Esophagus squamous epithelium (tissue), 4 donors: Measurements from ENCODE around the gene ITGA6.

Experiments
- POLR2A ChIP-seq, 4 donors: fragments of 450-650 bp; IDR thresholded peaks; one replicate each; pipeline ENCODE4 v1.6.1; 2017; ENCODE audit warnings: antibody characterized with exemption in 4 of 4, mild to moderate bottlenecking in 4 of 4, moderate library complexity in 3 of 4
- TF ChIP-seq, protein P1 (sequence below), 6 experiments: fragments of 450-650 bp in 4 of 6; fragments of 200-600 bp in 2 of 6; sonication (generic) in 2 of 6; IDR thresholded peaks; one replicate each; pipeline ENCODE4 v1.5.1; 2016 to 2019; ENCODE audit warnings: antibody characterized with exemption in 6 of 6, mild to moderate bottlenecking in 4 of 6, moderate library complexity in 4 of 6

- TF ChIP-seq, protein P1, sequence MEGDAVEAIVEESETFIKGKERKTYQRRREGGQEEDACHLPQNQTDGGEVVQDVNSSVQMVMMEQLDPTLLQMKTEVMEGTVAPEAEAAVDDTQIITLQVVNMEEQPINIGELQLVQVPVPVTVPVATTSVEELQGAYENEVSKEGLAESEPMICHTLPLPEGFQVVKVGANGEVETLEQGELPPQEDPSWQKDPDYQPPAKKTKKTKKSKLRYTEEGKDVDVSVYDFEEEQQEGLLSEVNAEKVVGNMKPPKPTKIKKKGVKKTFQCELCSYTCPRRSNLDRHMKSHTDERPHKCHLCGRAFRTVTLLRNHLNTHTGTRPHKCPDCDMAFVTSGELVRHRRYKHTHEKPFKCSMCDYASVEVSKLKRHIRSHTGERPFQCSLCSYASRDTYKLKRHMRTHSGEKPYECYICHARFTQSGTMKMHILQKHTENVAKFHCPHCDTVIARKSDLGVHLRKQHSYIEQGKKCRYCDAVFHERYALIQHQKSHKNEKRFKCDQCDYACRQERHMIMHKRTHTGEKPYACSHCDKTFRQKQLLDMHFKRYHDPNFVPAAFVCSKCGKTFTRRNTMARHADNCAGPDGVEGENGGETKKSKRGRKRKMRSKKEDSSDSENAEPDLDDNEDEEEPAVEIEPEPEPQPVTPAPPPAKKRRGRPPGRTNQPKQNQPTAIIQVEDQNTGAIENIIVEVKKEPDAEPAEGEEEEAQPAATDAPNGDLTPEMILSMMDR (IDR thresholded peaks at IDR 0.05): no peak
- no peak for TF ChIP-seq POLR2A (IDR thresholded peaks at IDR 0.05)
These were observed 10.8 kb upstream of the ITGA6 start for GRCh38 chr2:172416447-172417058.
